ENCODE results near the gene LILRA1. TPM values are rescaled to one million over a fixed set of nuclear protein-coding genes. Genes with fewer than 3 reads are reported as not detected.
"Not testable (repeated sequence)": the region's sequence is repeated elsewhere in the genome, so short reads cannot be mapped to it uniquely, and the experiment has no call there.

The LILRA1 gene
- total RNA-seq, 1 experiment from 2014 or later = not detected

DNA sequence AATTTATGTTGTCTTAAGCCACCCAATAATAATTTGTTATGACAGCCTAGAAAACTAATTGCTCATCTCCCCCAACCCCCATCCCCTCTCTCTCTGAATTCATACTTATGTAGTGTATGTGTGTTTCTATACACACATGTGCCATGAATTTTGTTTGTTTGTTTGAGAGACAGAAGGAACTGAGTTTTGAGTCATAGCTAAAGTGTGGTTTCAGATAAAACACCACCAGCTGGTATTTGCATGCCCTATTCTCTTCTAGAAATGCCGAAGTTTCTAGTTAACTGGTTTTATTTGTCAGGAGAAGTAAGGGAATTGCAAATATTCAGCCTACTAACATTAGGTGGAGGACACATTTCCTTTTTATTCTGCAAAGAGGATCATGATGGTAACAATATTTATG, 37.2 kb upstream of the LILRA1 start:
- Histone ChIP-seq H3K9me3 (ENCODE audit: low read length) (no peaks in the 10 kb centered on the region), H3K4me2 (ENCODE audit: low read depth, low read length, poor library complexity, severe bottlenecking) (no peak overlapping the region), H4K20me1 (ENCODE audit: insufficient read depth, low read depth, low read length) (no peaks in the 10 kb centered on the region), H3K4me3 (ENCODE audit: low read length) (no peak overlapping the region), H3K27ac (ENCODE audit: low read length) (no peak overlapping the region), H3K9me2 (replicated peaks; ENCODE audit: insufficient read depth, low read length) (no peaks in the 10 kb centered on the region), H3K9ac (ENCODE audit: low read length) (no peak overlapping the region), H3K4me1 (ENCODE audit: low read length) (peaks cover 12% of the 10 kb centered on the region), H2AFZ (ENCODE audit: low read length) (no peak overlapping the region), H3K79me2 (ENCODE audit: low read length) (no peaks in the 10 kb centered on the region), H3K27me3 (ENCODE audit: low read length) (no peaks in the 10 kb centered on the region), H3K36me3 (ENCODE audit: insufficient read depth, low read length) (no peaks in the 10 kb centered on the region)
- no peak for DNase-seq

DNA sequence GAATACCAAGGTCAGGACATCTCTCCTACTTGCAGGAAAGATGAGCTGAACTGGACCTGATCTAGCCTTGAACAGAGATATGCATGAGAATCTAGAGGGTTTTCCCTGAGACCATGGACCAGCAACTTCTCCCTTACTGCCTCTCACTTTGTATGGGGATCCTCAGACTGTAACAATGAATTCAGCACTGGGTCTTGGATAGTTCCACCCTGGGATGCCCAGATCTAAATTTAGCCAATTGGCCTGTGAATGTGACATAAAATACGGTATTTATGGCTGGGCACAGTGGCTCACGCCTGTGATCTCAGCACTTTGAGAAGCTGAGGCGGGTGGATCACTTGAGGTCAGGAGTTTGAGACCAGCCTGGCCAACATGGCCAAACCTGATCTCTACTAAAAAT, 35.1 kb upstream of the LILRA1 start:
- Histone ChIP-seq H3K27me3 (ENCODE audit: low read length) (no peaks in the 10 kb centered on the region), H3K27ac (ENCODE audit: low read length) (no peak overlapping the region), H2AFZ (ENCODE audit: low read length) (no peak overlapping the region)

DNA sequence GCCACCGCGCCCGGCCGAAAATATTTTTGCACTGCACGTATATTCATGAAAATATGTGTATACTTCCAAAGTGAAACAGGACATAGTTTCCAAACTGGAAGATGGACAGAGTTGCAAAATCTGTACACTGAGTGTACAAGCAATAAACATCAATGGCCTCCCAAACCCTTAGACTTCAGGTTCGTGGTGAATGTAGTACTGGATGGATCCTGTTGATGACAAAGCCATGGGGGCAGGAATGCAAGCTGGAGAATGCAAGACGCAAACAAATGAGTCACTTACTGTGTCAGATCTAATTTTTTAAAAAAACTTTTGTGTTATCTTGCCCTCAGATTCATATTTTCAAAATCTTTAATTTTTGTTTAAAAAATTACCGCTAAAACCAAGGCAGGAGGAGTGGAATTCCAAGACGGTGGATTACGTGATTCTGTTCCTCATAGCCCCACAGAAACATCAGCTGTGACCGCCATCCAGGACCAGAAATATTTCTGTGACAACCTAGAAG, 32.5 kb upstream of the LILRA1 start:
- H3K36me3 ChIP-seq (ENCODE audit: insufficient read depth, low read length) = no peaks in the 10 kb centered on the region
- no peak overlapping the region for H3K4me2 ChIP-seq (ENCODE audit: low read depth, low read length, poor library complexity, severe bottlenecking)
- H3K9ac ChIP-seq (ENCODE audit: low read length) = no peak overlapping the region
- H2AFZ ChIP-seq (ENCODE audit: low read length) = no peak overlapping the region
- H3K27me3 ChIP-seq (ENCODE audit: low read length) = no peaks in the 10 kb centered on the region
- no peaks in the 10 kb centered on the region for H3K9me2 ChIP-seq (replicated peaks; ENCODE audit: insufficient read depth, low read length)
- no peaks in the 10 kb centered on the region for H3K4me1 ChIP-seq (ENCODE audit: low read length)
- no peaks in the 10 kb centered on the region for H3K79me2 ChIP-seq (ENCODE audit: low read length)
- H3K9me3 ChIP-seq (ENCODE audit: low read length) = no peaks in the 10 kb centered on the region
- no peak overlapping the region for H3K4me3 ChIP-seq (ENCODE audit: low read length)
- DNase-seq = no peak
- H3K27ac ChIP-seq (ENCODE audit: low read length) = no peak overlapping the region
- H4K20me1 ChIP-seq (ENCODE audit: insufficient read depth, low read depth, low read length) = no peaks in the 10 kb centered on the region

More for the DNA sequence above, 35.1 kb upstream of the LILRA1 start:
- Histone ChIP-seq H3K9me2 (replicated peaks; ENCODE audit: insufficient read depth, low read length) (no peaks in the 10 kb centered on the region), H3K4me1 (ENCODE audit: low read length) (no peaks in the 10 kb centered on the region), H3K79me2 (ENCODE audit: low read length) (no peaks in the 10 kb centered on the region), H3K4me2 (ENCODE audit: low read depth, low read length, poor library complexity, severe bottlenecking) (no peak overlapping the region), H3K9ac (ENCODE audit: low read length) (no peak overlapping the region), H4K20me1 (ENCODE audit: insufficient read depth, low read depth, low read length) (no peaks in the 10 kb centered on the region), H3K4me3 (ENCODE audit: low read length) (no peak overlapping the region), H3K9me3 (ENCODE audit: low read length) (no peaks in the 10 kb centered on the region), H3K36me3 (ENCODE audit: insufficient read depth, low read length) (no peaks in the 10 kb centered on the region)
- no peak for DNase-seq

DNA sequence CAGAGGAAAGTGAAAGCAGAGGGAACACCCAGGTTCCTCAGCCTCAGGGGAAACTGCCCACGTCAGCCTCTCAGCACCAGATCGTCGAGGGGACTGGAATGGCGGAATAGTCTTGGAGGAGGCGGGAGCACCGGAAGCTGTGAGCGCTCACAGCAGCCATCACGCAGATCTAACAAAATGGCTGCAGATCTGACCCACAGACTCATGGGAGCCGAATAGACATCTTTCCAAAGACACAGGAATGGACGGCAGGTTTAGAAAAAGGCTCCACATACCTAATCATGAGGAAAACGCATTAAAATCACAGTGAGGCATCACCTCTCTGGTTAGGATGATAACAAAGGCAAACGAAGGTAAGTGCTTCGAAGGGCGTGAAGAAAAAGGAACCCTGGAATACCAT, 31.6 kb upstream of the LILRA1 start:
- Histone ChIP-seq H3K9me3 (ENCODE audit: low read length) (no peaks in the 10 kb centered on the region), H3K36me3 (ENCODE audit: insufficient read depth, low read length) (no peaks in the 10 kb centered on the region), H3K4me3 (ENCODE audit: low read length) (no peak overlapping the region), H3K27me3 (ENCODE audit: low read length) (no peaks in the 10 kb centered on the region), H3K9ac (ENCODE audit: low read length) (no peak overlapping the region), H3K4me1 (ENCODE audit: low read length) (no peaks in the 10 kb centered on the region), H2AFZ (ENCODE audit: low read length) (no peak overlapping the region), H3K27ac (ENCODE audit: low read length) (no peak overlapping the region), H3K9me2 (replicated peaks; ENCODE audit: insufficient read depth, low read length) (no peaks in the 10 kb centered on the region), H3K79me2 (ENCODE audit: low read length) (no peaks in the 10 kb centered on the region), H3K4me2 (ENCODE audit: low read depth, low read length, poor library complexity, severe bottlenecking) (no peak overlapping the region), H4K20me1 (ENCODE audit: insufficient read depth, low read depth, low read length) (no peaks in the 10 kb centered on the region)
- DNase-seq = no peak

DNA sequence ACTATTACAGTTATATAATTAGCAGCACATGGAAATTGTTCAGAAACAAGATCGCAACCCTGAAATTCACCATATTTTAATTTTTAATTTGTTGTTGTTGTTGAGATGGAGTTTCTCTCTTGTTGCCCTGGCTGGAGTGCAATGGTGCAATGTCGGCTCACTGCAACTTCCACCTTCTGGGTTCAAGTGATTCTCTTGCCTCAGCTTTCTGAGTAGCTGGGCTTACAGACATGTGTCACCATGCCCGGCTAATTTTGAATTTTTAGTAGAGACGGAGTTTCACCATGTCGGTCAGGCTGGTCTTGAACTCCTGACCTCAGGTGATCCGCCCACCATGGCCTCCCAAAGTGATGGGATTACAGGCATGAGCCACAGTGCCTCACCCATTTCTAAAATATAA, 30.2 kb upstream of the LILRA1 start:
- H3K4me2 ChIP-seq (ENCODE audit: low read depth, low read length, poor library complexity, severe bottlenecking); H3K4me1 ChIP-seq (ENCODE audit: low read length); H2AFZ ChIP-seq (ENCODE audit: low read length); H4K20me1 ChIP-seq (ENCODE audit: insufficient read depth, low read depth, low read length); H3K4me3 ChIP-seq (ENCODE audit: low read length); DNase-seq; H3K9me3 ChIP-seq (ENCODE audit: low read length); H3K27me3 ChIP-seq (ENCODE audit: low read length); H3K36me3 ChIP-seq (ENCODE audit: insufficient read depth, low read length); H3K27ac ChIP-seq (ENCODE audit: low read length); H3K9me2 ChIP-seq (replicated peaks; ENCODE audit: insufficient read depth, low read length); H3K9ac ChIP-seq (ENCODE audit: low read length); H3K79me2 ChIP-seq (ENCODE audit: low read length): not testable (repeated sequence)

DNA sequence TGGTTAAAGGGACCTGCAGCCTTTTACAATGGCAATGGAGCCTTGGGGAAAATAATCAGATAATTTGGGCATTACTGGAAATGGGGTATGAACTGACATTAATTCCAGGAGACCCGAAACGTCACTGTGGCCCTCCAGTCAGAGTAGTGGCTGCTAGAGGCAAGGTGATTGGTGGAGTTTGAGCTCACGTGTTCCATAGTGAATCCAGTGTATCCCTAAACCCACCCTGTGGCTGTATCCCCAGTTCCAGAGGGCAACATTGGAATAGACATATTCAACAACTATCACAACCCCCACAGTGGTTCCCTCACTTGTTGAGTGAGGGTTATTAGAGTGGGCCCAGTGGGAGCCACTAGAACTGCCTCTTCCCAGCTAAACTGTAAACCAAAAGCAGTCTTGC, 23.1 kb upstream of the LILRA1 start:
- no peaks in the 10 kb centered on the region for H3K4me1 ChIP-seq (ENCODE audit: low read length)
- H3K4me2 ChIP-seq (ENCODE audit: low read depth, low read length, poor library complexity, severe bottlenecking) = no peak overlapping the region
- H4K20me1 ChIP-seq (ENCODE audit: insufficient read depth, low read depth, low read length) = no peaks in the 10 kb centered on the region
- H3K4me3 ChIP-seq (ENCODE audit: low read length) = no peak overlapping the region
- H3K27ac ChIP-seq (ENCODE audit: low read length) = no peak overlapping the region
- H3K9me2 ChIP-seq (replicated peaks; ENCODE audit: insufficient read depth, low read length) = no peaks in the 10 kb centered on the region
- H3K36me3 ChIP-seq (ENCODE audit: insufficient read depth, low read length) = no peaks in the 10 kb centered on the region
- H2AFZ ChIP-seq (ENCODE audit: low read length) = no peak overlapping the region
- DNase-seq = no peak
- no peak overlapping the region for H3K9ac ChIP-seq (ENCODE audit: low read length)
- no peaks in the 10 kb centered on the region for H3K9me3 ChIP-seq (ENCODE audit: low read length)
- no peaks in the 10 kb centered on the region for H3K79me2 ChIP-seq (ENCODE audit: low read length)
- H3K27me3 ChIP-seq (ENCODE audit: low read length) = no peaks in the 10 kb centered on the region

DNA sequence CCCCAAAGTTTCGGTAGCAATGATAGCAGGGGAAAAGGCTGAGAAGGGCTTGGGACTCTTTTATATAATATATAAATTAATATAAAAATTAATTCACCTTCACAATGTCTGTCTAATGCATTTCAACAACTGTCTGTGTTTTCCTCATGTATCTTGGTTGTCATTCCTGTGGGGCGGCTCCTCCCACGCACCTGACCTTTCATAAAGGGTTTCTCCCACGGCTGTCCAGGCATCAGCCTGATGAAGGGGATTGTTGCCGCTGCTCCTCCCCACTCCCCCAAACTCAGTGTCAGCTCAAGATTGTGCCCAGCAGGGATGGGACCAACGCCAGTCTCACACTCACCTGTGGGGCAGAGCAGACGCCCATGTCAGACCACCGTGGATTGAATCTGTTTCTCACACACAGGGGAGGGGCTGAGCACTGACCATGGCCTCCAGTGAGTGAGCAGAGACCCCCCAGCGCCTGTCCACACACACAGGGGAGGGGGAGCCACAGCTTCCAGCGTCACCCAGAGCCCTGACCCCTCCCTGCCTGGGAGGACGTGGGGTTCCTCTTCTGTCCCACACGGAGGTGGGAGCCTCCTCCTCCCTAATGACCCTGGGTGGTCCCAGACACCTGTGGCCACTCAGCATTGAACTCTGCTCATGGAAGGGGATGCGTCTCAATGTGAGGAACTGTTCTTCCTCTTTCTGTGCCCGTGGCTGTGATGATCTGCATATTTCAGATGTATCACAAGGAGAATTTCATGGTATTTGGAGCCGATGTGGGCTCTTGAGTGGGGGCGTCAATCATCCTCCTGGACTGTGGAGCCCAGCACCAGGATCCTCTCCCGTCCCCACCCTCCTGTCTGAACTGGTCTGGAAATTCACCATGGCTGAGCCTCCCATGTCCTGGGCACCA, 21.5 kb upstream of the LILRA1 start:
- not testable (repeated sequence) for H3K9me2 ChIP-seq (replicated peaks; ENCODE audit: insufficient read depth, low read length); H3K4me3 ChIP-seq (ENCODE audit: low read length); DNase-seq; H3K27me3 ChIP-seq (ENCODE audit: low read length); H3K27ac ChIP-seq (ENCODE audit: low read length); H3K36me3 ChIP-seq (ENCODE audit: insufficient read depth, low read length); H3K9ac ChIP-seq (ENCODE audit: low read length); H4K20me1 ChIP-seq (ENCODE audit: insufficient read depth, low read depth, low read length); H3K9me3 ChIP-seq (ENCODE audit: low read length); H3K4me2 ChIP-seq (ENCODE audit: low read depth, low read length, poor library complexity, severe bottlenecking); H3K79me2 ChIP-seq (ENCODE audit: low read length); H3K4me1 ChIP-seq (ENCODE audit: low read length); H2AFZ ChIP-seq (ENCODE audit: low read length)

DNA sequence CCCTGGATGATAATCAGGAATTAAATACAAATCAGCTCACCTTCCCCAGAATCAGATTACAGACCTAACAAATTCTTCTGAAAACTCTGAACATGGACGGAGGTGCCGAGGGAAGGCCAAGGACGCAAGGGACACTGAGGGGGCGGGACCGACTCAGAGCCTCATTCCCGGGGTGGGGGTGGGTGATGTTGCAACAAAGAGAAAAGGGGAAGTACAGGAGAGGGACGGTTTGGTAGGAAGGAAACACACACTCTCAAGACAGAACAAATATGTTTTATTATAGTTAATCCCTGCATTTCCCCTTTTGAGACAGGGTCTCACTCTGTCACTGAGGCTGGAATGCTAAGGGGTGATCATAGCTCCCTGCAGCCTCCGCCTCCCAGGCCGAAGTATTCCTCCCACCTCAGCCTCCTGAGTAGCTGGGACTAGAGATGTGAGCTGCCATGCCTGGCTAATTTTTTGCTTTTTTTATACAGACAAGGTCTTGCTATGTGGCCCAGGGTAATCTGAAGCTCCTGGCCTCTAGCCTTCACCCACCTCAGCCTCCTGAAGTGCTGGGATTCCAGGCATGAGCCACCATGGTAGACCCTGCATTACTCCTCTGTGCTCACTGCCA, 20.6 kb upstream of the LILRA1 start:
- no peak for DNase-seq
- Histone ChIP-seq H3K4me3 (ENCODE audit: low read length) (no peak overlapping the region), H3K9me2 (replicated peaks; ENCODE audit: insufficient read depth, low read length) (no peaks in the 10 kb centered on the region), H3K4me1 (ENCODE audit: low read length) (no peaks in the 10 kb centered on the region), H3K27ac (ENCODE audit: low read length) (no peak overlapping the region), H3K9ac (ENCODE audit: low read length) (no peak overlapping the region), H2AFZ (ENCODE audit: low read length) (no peak overlapping the region), H3K9me3 (ENCODE audit: low read length) (no peaks in the 10 kb centered on the region), H3K27me3 (ENCODE audit: low read length) (no peaks in the 10 kb centered on the region), H3K36me3 (ENCODE audit: insufficient read depth, low read length) (no peaks in the 10 kb centered on the region), H4K20me1 (ENCODE audit: insufficient read depth, low read depth, low read length) (no peaks in the 10 kb centered on the region), H3K4me2 (ENCODE audit: low read depth, low read length, poor library complexity, severe bottlenecking) (no peak overlapping the region), H3K79me2 (ENCODE audit: low read length) (no peaks in the 10 kb centered on the region)

Measured in Karpas-422 (cell line).